HEK293 (cell line): ENCODE results near the gene TSPYL4.
A peak's percentile ranks its signal among the peaks of the same experiment; 100 is the strongest.

Experiments
- CTCF ChIA-PET: fragments of 350-600 bp; formaldehyde crosslinking; extraction: SDS; loops from one replicate; lab custom pipeline; 2021; ENCODE audit warnings: antibody characterized with exemption; lab: Yijun Ruan, JAX
- POLR2A ChIA-PET: fragments of 300-600 bp; formaldehyde crosslinking; extraction: SDS; loops from one replicate; lab custom pipeline; 2020; ENCODE audit warnings: antibody characterized with exemption, inconsistent platforms; lab: Yijun Ruan, JAX
- H3K27ac ChIP-seq: fragments of 200-500 bp; sonication (Bioruptor generic); 2 replicates; pipeline ENCODE4 v1.5.1; 2014; ENCODE audit warnings: low read depth, low read length, control low read depth, inconsistent platforms; ENCODE audit errors: extremely low read depth
- H3K36me3 ChIP-seq, 2 experiments: fragments of 200-500 bp in 1 of 2; sonication (Bioruptor generic) in 1 of 2; 1 replicate in 1 of 2; 2 replicates in 1 of 2; pipeline ENCODE4 v1.5.1; 2014 to 2017; ENCODE audit warnings: inconsistent platforms in 2 of 2, low read length in 2 of 2; ENCODE audit not compliant: control insufficient read depth in 2 of 2, insufficient read depth in 1 of 2
- H3K4me1 ChIP-seq: fragments of 200-500 bp; sonication (Bioruptor generic); 2 replicates; pipeline ENCODE4 v1.5.1; 2014; ENCODE audit warnings: mild to moderate bottlenecking, low read length, inconsistent platforms; ENCODE audit not compliant: control insufficient read depth, insufficient read depth
- H3K4me3 ChIP-seq: 2 replicates; pipeline ENCODE4 v1.5.1; 2011; ENCODE audit warnings: low read depth, mild to moderate bottlenecking, control low read depth, low read length, moderate library complexity
- H3K9me3 ChIP-seq: fragments of 200-500 bp; sonication (Bioruptor generic); 2 replicates; pipeline ENCODE4 v1.5.1; 2014; ENCODE audit warnings: low read depth, low read length, inconsistent platforms; ENCODE audit not compliant: control insufficient read depth, insufficient read depth
- GLIS1 ChIP-seq: fragments of 450-650 bp; formaldehyde crosslinking; IDR thresholded peaks from 2 replicates; pipeline ENCODE4 v1.5.1; 2016; ENCODE audit warnings: missing biosample characterization, missing genetic modification characterization
- PRDM1 ChIP-seq: fragments of 450-650 bp; formaldehyde crosslinking; IDR thresholded peaks from 2 replicates; pipeline ENCODE4; 2016; ENCODE audit warnings: missing biosample characterization, missing genetic modification characterization
- PRDM10 ChIP-seq: fragments of 450-650 bp; formaldehyde crosslinking; IDR thresholded peaks from 2 replicates; pipeline ENCODE4 v1.5.1; 2016; ENCODE audit warnings: missing biosample characterization, missing genetic modification characterization
- SP2 ChIP-seq: fragments of 450-650 bp; formaldehyde crosslinking; IDR thresholded peaks from 2 replicates; pipeline ENCODE4 v1.5.1; 2016; ENCODE audit warnings: missing biosample characterization, missing genetic modification characterization
- YY1 ChIP-seq: fragments of 450-650 bp; formaldehyde crosslinking; IDR thresholded peaks from 2 replicates; pipeline ENCODE4 v1.5.1; 2018; ENCODE audit warnings: missing biosample characterization, missing genetic modification characterization
- YY2 ChIP-seq: fragments of 450-650 bp; formaldehyde crosslinking; IDR thresholded peaks from 2 replicates; pipeline ENCODE4 v1.5.1; 2016; ENCODE audit warnings: missing biosample characterization, missing genetic modification characterization
- ZBTB26 ChIP-seq: fragments of 450-650 bp; formaldehyde crosslinking; optimal IDR thresholded peaks from 2 replicates; pipeline ENCODE3; 2016; ENCODE audit warnings: missing biosample characterization, mild to moderate bottlenecking, missing genetic modification characterization
- ZBTB7A ChIP-seq: fragments of 450-650 bp; formaldehyde crosslinking; IDR thresholded peaks from 2 replicates; pipeline ENCODE4 v1.5.1; 2016; ENCODE audit warnings: low read depth, missing biosample characterization, missing genetic modification characterization
- ZNF132 ChIP-seq: fragments of 450-650 bp; formaldehyde crosslinking; IDR thresholded peaks from 2 replicates; pipeline ENCODE4 v1.5.1; 2017; ENCODE audit warnings: missing biosample characterization, missing genetic modification characterization, borderline replicate concordance
- ZNF184 ChIP-seq: fragments of 450-650 bp; IDR thresholded peaks from 2 replicates; pipeline ENCODE4 v1.5.1; 2018; ENCODE audit warnings: missing biosample characterization, mild to moderate bottlenecking, missing genetic modification characterization
- ZNF239 ChIP-seq: fragments of 450-650 bp; formaldehyde crosslinking; IDR thresholded peaks from 2 replicates; pipeline ENCODE4 v1.5.1; 2016; ENCODE audit warnings: missing biosample characterization, missing genetic modification characterization
- ZNF335 ChIP-seq: fragments of 450-650 bp; formaldehyde crosslinking; conservative IDR thresholded peaks from 2 replicates; pipeline ENCODE4 v1.5.1; 2016; ENCODE audit warnings: missing biosample characterization, missing genetic modification characterization
- ZNF354C ChIP-seq: fragments of 450-650 bp; formaldehyde crosslinking; IDR thresholded peaks from 2 replicates; pipeline ENCODE4 v1.5.1; 2016; ENCODE audit warnings: missing biosample characterization, missing genetic modification characterization, low read depth, borderline replicate concordance
- ZNF394 ChIP-seq: fragments of 450-650 bp; formaldehyde crosslinking; IDR thresholded peaks from 2 replicates; pipeline ENCODE4 v1.5.1; 2016; ENCODE audit warnings: missing biosample characterization, missing genetic modification characterization, mild to moderate bottlenecking, moderate library complexity, borderline replicate concordance
- ZNF433 ChIP-seq: fragments of 450-650 bp; formaldehyde crosslinking; IDR thresholded peaks from 2 replicates; pipeline ENCODE4 v1.5.1; 2016; ENCODE audit warnings: missing biosample characterization, missing genetic modification characterization, low read depth
- ZNF585B ChIP-seq: fragments of 450-650 bp; formaldehyde crosslinking; IDR thresholded peaks from 2 replicates; pipeline ENCODE4 v1.5.1; 2016; ENCODE audit warnings: missing biosample characterization, missing genetic modification characterization
- ZNF626 ChIP-seq: fragments of 450-650 bp; sonication (Bioruptor Pico); formaldehyde crosslinking; IDR thresholded peaks from 2 replicates; pipeline ENCODE4 v1.5.1; 2018; ENCODE audit warnings: missing biosample characterization, missing genetic modification characterization, inconsistent platforms
- ZNF660 ChIP-seq: fragments of 450-650 bp; IDR thresholded peaks from 2 replicates; pipeline ENCODE4 v1.5.1; 2018; ENCODE audit warnings: missing biosample characterization, mild to moderate bottlenecking, missing genetic modification characterization
- ZNF776 ChIP-seq: fragments of 450-650 bp; formaldehyde crosslinking; IDR thresholded peaks from 2 replicates; pipeline ENCODE4 v1.5.0; 2017; ENCODE audit warnings: missing biosample characterization, missing genetic modification characterization, borderline replicate concordance
- ZNF830 ChIP-seq: fragments of 450-650 bp; IDR thresholded peaks from 2 replicates; pipeline ENCODE4 v1.5.0; 2018; ENCODE audit warnings: missing biosample characterization, missing genetic modification characterization, low read depth, mild to moderate bottlenecking, moderate library complexity
- TF ChIP-seq, protein P1 (sequence below): fragments of 450-650 bp; formaldehyde crosslinking; IDR thresholded peaks from 2 replicates; pipeline ENCODE4 v1.5.1; 2016; ENCODE audit warnings: missing biosample characterization, missing genetic modification characterization, borderline replicate concordance
- TF ChIP-seq, protein P2 (sequence below): fragments of 450-650 bp; formaldehyde crosslinking; IDR thresholded peaks from 2 replicates; pipeline ENCODE4 v1.5.1; 2016; ENCODE audit warnings: missing biosample characterization, missing genetic modification characterization
- TF ChIP-seq, protein P3 (sequence below): fragments of 450-650 bp; formaldehyde crosslinking; IDR thresholded peaks from 2 replicates; pipeline ENCODE4 v1.5.1; 2017; ENCODE audit warnings: missing biosample characterization, missing genetic modification characterization

TSPYL4 gene

DNA sequence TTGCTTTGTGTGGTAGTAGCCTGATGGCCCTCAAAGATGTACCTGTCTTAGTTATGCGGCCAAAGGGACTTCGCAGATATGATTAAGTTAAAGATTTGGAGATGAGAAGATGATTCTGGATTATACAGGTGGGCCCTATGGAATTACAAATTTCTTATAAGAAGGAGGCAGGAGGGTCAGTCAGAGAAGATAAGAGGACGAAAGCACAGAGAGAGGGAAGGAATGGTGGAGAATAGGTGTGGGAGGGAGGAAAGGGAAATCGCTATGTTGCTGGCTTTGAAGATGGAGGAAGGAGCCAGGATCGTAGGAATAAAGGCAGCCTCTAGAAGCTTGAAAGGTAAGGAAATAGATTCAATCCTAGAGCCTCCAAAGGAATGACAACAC is 27.1 kb upstream of the TSPYL4 start:
- Histone ChIP-seq H3K4me1 (peaks cover 4% of the 10 kb centered on the region; the same call in 1 of the 2 replicates), H3K36me3 (peaks cover 4 to 29% of the 10 kb centered on the region in 2 experiments; a peak in 2 of 3 replicates), H3K4me3 (no peak overlapping the region), H3K27ac (no peak overlapping the region), H3K9me3 (no peaks in the 10 kb centered on the region)
- TF ChIP-seq ZNF132 (no peak), ZNF433 (no peak), ZNF184 (tag by site-specific recombination) (no peak), ZNF585B (tag by site-specific recombination) (no peak), ZNF239 (tag by site-specific recombination) (no peak), ZBTB7A (tag by site-specific recombination) (no peak), ZNF830 (tag by site-specific recombination) (no peak), ZNF394 (tag by site-specific recombination) (no peak), SP2 (no peak), ZNF660 (tag by site-specific recombination) (no peak)
- TF ChIP-seq, protein P1, sequence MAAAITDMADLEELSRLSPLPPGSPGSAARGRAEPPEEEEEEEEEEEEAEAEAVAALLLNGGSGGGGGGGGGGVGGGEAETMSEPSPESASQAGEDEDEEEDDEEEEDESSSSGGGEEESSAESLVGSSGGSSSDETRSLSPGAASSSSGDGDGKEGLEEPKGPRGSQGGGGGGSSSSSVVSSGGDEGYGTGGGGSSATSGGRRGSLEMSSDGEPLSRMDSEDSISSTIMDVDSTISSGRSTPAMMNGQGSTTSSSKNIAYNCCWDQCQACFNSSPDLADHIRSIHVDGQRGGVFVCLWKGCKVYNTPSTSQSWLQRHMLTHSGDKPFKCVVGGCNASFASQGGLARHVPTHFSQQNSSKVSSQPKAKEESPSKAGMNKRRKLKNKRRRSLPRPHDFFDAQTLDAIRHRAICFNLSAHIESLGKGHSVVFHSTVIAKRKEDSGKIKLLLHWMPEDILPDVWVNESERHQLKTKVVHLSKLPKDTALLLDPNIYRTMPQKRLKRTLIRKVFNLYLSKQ (tag by site-specific recombination) = no peak
- TF ChIP-seq, protein P2, sequence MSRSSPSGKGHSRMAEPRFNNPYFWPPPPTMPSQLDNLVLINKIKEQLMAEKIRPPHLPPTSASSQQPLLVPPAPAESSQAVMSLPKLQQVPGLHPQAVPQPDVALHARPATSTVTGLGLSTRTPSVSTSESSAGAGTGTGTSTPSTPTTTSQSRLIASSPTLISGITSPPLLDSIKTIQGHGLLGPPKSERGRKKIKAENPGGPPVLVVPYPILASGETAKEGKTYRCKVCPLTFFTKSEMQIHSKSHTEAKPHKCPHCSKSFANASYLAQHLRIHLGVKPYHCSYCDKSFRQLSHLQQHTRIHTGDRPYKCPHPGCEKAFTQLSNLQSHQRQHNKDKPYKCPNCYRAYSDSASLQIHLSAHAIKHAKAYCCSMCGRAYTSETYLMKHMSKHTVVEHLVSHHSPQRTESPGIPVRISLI (tag by site-specific recombination) = no peak
- ChIA-PET CTCF (interaction anchor here (0.6 to 5.4 kb wide), 8 partner anchors 8 to 364 kb away, joined by 3 to 78 read pairs (median 8); no protein-coding TSS in a partner anchor), POLR2A (interaction anchor here (1.5 to 4.7 kb wide), 4 partner anchors 12 to 291 kb away, joined by 3 to 31 read pairs (median 22); partner anchors contain the start of genes FRK, RWDD1 and TSPYL4)

DNA sequence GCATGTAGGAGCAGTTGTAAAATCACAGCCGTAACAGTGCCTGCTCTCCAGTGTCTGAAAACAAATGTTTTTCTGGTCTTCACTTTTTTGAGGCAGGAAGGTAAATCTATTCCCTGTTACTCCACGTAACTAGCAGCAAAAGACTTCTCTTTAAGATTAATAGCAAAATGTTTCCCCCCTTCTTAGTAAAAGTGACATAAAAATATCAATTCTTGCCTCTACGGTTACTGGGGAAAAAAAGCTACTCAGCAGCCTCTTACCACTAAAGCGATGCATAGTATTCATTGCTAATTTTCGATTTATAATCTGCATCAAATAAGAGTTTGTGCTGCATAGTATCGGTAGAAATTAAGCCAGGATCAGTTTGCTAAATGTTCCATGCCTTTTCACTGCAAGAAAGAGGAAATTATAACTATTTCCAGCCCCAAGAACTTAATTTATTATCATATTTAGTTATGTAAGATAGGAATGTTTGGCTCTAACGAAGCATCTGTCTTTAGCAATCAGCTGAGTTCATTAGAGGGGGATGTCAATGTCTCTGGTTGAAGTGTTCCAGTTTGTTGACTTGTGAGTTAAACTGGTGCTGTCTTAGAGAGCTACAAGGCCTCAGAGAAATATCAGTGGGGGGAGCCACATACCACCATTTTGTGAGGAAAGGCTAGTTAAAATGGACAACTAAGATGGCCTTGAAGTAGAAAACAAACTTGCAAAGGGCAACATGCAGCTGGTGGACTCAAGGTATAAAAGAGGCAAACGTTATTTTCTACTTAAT is 26.5 kb upstream of the TSPYL4 start:
- Histone ChIP-seq H3K9me3 (no peaks in the 10 kb centered on the region), H3K4me3 (peak overlapping the region; percentile 97), H3K4me1 (peaks cover 4% of the 10 kb centered on the region; the same call in 1 of the 2 replicates), H3K27ac (peak overlapping the region; percentile 94), H3K36me3 (peaks cover 6 to 29% of the 10 kb centered on the region in 2 experiments; a peak in 2 of 3 replicates)
- POLR2A ChIA-PET = interaction anchor here (0.6 to 4.7 kb wide), 16 partner anchors 10 to 336 kb away, joined by 3 to 31 read pairs (median 4); partner anchors contain the start of genes DSE, FRK, RSPH4A and RWDD1
- TF ChIP-seq PRDM1 (tag by site-specific recombination) (peak; percentile 22; the same call in 1 of the 2 replicates), ZBTB26 (tag by site-specific recombination) (no peak), YY1 (tag by site-specific recombination) (peak; percentile 73), GLIS1 (tag by site-specific recombination) (no peak), ZNF776 (tag by site-specific recombination) (no peak), PRDM10 (tag by site-specific recombination) (peak; percentile 41; the same call in 1 of the 2 replicates), YY2 (peak; percentile 65; the same call in 1 of the 2 replicates), ZNF354C (tag by site-specific recombination) (no peak), ZNF335 (tag by site-specific recombination) (0 out of 2 replicates have a peak, but pooled peaks have one; percentile 29), ZNF626 (tag by site-specific recombination) (peak; percentile 27; the same call in 1 of the 2 replicates)
- TF ChIP-seq, protein P3, sequence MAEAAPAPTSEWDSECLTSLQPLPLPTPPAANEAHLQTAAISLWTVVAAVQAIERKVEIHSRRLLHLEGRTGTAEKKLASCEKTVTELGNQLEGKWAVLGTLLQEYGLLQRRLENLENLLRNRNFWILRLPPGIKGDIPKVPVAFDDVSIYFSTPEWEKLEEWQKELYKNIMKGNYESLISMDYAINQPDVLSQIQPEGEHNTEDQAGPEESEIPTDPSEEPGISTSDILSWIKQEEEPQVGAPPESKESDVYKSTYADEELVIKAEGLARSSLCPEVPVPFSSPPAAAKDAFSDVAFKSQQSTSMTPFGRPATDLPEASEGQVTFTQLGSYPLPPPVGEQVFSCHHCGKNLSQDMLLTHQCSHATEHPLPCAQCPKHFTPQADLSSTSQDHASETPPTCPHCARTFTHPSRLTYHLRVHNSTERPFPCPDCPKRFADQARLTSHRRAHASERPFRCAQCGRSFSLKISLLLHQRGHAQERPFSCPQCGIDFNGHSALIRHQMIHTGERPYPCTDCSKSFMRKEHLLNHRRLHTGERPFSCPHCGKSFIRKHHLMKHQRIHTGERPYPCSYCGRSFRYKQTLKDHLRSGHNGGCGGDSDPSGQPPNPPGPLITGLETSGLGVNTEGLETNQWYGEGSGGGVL (tag by site-specific recombination) = 0 out of 2 replicates have a peak, but pooled peaks have one; percentile 13
- CTCF ChIA-PET = interaction anchor here (0.5 to 5.4 kb wide), 16 partner anchors 9 to 387 kb away, joined by 3 to 78 read pairs (median 4); partner anchors contain the start of gene CALHM5
